Activated naive CD8-positive, alpha-beta T cell treated with anti-CD3 and anti-CD28 coated beads for 36 hours (primary cell): ENCODE results near the gene DDX39B. TPM values are rescaled to one million over a fixed set of nuclear protein-coding genes. Genes with fewer than 3 reads are reported as not detected.
A peak's percentile ranks its signal among the peaks of the same experiment; 100 is the strongest.
"Not testable (repeated sequence)": the region's sequence is repeated elsewhere in the genome, so short reads cannot be mapped to it uniquely, and the experiment has no call there.

Source experiments
- DNase-seq: peaks from one replicate; pipeline ENCODE4 v3.0.0; 2021
- H3K27ac Mint-ChIP-seq: one replicate; pipeline ENCODE4 v1.8.0; 2022; ENCODE audit warnings: mild to moderate bottlenecking, moderate library complexity, mixed read lengths
- H3K27me3 Mint-ChIP-seq: one replicate; pipeline ENCODE4 v1.8.0; 2022; ENCODE audit warnings: mild to moderate bottlenecking, mixed read lengths
- H3K36me3 Mint-ChIP-seq: one replicate; pipeline ENCODE4 v1.8.0; 2021; ENCODE audit warnings: mild to moderate bottlenecking, mixed read lengths
- H3K4me1 Mint-ChIP-seq: one replicate; pipeline ENCODE4 v1.8.0; 2021; ENCODE audit warnings: mixed read lengths
- H3K4me3 Mint-ChIP-seq: one replicate; pipeline ENCODE4 v1.8.0; 2022; ENCODE audit warnings: mild to moderate bottlenecking, moderate library complexity, mixed read lengths
- H3K9me3 Mint-ChIP-seq: one replicate; pipeline ENCODE4 v1.8.0; 2022; ENCODE audit warnings: mixed read lengths
- total RNA-seq, 2 experiments: library from RNA; stranded (reverse); gene quantifications; one replicate each; pipeline ENCODE4 v1.2.3, GENCODE V29; 2021

DDX39B gene
- total RNA-seq, 2 experiments from 2014 or later, result 570 to 580 TPM

DNA sequence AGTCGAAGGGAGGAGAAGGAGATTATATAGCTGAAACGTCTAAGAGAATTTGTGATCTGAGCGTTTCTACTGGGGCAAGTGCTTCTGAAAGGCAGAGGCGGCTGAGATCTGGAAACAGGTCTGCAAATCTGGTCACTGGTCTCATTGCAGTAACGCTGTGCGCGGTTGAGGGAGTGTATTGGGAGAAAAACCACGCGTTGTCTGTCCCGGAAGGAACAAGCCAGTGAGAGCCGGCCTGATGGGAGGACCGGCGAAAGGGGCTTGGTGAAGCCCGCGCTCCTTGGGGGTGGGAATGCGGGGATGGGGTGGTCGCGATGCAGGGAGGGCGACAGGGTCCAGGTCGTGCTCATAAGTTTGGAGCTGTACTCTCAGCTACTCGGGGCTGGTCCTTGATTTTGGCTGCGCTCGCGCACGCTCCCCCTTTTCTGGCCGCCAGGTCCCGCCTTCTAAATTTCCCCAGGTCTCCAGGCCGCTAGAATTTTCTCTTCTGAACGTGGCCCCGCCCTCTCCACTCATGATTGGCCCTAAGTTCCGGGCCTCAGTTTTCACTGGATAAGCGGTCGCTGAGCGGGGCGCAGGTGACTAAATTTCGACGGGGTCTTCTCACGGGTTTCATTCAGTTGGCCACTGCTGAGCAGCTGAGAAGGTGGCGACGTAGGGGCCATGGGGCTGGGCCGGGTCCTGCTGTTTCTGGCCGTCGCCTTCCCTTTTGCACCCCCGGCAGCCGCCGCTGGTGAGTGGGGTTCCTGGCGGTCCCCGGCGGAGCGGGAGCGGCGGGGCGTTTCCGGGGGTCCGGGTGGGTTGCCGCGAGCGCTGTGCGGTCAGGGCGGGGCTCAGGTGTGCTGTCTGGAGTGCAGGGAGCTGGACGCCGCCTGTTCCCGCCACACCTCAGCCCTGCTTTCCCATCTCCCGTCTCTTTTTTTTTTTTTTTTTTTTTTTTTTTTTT is 44.0 kb downstream of the DDX39B start, which contains the start of gene MICB:
TSS of gene MICB (plus strand) at position 615 of the 946 bp plus-strand sequence. CDS start at position 664, 49 bp downstream.
- peak; percentile 86 for DNase-seq
- no peaks in the 10 kb centered on the region for H3K27me3 Mint-ChIP-seq
- peaks cover 52% of the 10 kb centered on the region for H3K4me1 Mint-ChIP-seq
- H3K4me3 Mint-ChIP-seq, result peak within 1 kb of the TSS; percentile 87
- H3K36me3 Mint-ChIP-seq, result peaks cover 15% of the 10 kb centered on the region
- peaks cover 2% of the 10 kb centered on the region for H3K9me3 Mint-ChIP-seq
- peak within 1 kb of the TSS; percentile 84 for H3K27ac Mint-ChIP-seq

- H3K4me3 Mint-ChIP-seq, result peak overlapping the region; percentile 87
- peaks cover 47% of the 10 kb centered on the region for H3K4me1 Mint-ChIP-seq
- peaks cover 15% of the 10 kb centered on the region for H3K36me3 Mint-ChIP-seq
- not testable (repeated sequence) for H3K27me3 Mint-ChIP-seq, H3K9me3 Mint-ChIP-seq
- peak overlapping the region; percentile 84 for H3K27ac Mint-ChIP-seq
- DNase-seq, result peak; percentile 13
Measured at GRCh38 chr6:31496826-31497225, 45.0 kb downstream of the DDX39B start.

GRCh38 chr6:31495580-31495979 is 46.2 kb downstream of the DDX39B start:
- H3K9me3 Mint-ChIP-seq, result peaks cover 2% of the 10 kb centered on the region
- DNase-seq, result no peak
- no peaks in the 10 kb centered on the region for H3K27me3 Mint-ChIP-seq
- H3K36me3 Mint-ChIP-seq, result peaks cover 14% of the 10 kb centered on the region
- peak overlapping the region; percentile 79 for H3K4me3 Mint-ChIP-seq
- peak overlapping the region; percentile 92 for H3K27ac Mint-ChIP-seq
- peaks cover 38% of the 10 kb centered on the region for H3K4me1 Mint-ChIP-seq

GRCh38 chr6:31493875-31494694 is 47.7 kb downstream of the DDX39B start:
- peaks cover 33% of the 10 kb centered on the region for H3K4me1 Mint-ChIP-seq

GRCh38 chr6:31493550-31493874 is 48.3 kb downstream of the DDX39B start:
- H3K4me3 Mint-ChIP-seq, result peak overlapping the region; percentile 79
- not testable (repeated sequence) for H3K36me3 Mint-ChIP-seq, H3K27me3 Mint-ChIP-seq, H3K27ac Mint-ChIP-seq, H3K9me3 Mint-ChIP-seq, DNase-seq
- H3K4me1 Mint-ChIP-seq, result peaks cover 28% of the 10 kb centered on the region

More at GRCh38 chr6:31493875-31494694, 47.7 kb downstream of the DDX39B start:
- H3K9me3 Mint-ChIP-seq, result peaks cover 2% of the 10 kb centered on the region
- peak overlapping the region; percentile 79 for H3K4me3 Mint-ChIP-seq
- H3K27me3 Mint-ChIP-seq, result no peaks in the 10 kb centered on the region
- peaks cover 10% of the 10 kb centered on the region for H3K36me3 Mint-ChIP-seq
- peak; percentile 79 for DNase-seq
- H3K27ac Mint-ChIP-seq, result peak overlapping the region; percentile 92

DNA sequence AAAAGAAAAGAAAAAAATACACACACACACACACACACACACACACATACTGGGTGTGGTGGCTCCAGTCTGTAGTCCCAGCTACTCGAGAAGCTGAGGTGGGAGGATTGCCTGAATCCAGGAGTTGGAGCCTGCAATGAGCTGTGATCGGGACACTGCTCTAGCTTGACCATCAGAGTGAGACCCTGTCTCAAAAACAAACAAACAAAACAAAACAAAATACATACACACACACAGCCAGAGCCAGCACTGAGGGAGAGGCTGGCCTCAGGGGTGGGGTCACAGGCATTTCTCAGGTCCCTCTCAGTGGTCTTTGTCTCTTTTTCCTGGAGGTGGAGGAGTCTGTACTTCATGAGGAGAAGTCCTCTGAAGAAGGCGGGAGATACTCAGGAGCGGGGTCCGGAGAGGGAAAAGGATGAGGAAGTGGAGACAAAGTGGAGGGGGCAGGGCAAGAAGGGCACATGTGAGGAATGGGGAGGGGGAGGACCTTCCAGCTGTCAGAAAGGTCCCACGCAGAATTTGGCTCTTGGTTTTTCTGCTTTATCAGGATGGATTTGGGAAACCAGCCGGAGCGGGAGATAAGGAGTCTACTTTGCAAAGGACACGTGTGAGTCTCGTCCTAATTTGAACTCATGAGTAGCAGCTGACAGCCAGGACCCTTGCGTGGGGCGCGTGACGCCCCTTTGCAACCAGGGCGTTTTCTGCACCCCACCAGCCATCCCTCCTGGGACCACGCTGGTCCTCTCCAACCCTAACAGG is 51.5 kb downstream of the DDX39B start:
- H3K36me3 Mint-ChIP-seq, result peaks cover 2% of the 10 kb centered on the region
- H3K9me3 Mint-ChIP-seq, result no peaks in the 10 kb centered on the region
- H3K4me1 Mint-ChIP-seq, result peaks cover 9% of the 10 kb centered on the region
- DNase-seq, result no peak
- H3K27me3 Mint-ChIP-seq, result no peaks in the 10 kb centered on the region
- H3K4me3 Mint-ChIP-seq, result no peak overlapping the region
- peak overlapping the region; percentile 4 for H3K27ac Mint-ChIP-seq

DNA sequence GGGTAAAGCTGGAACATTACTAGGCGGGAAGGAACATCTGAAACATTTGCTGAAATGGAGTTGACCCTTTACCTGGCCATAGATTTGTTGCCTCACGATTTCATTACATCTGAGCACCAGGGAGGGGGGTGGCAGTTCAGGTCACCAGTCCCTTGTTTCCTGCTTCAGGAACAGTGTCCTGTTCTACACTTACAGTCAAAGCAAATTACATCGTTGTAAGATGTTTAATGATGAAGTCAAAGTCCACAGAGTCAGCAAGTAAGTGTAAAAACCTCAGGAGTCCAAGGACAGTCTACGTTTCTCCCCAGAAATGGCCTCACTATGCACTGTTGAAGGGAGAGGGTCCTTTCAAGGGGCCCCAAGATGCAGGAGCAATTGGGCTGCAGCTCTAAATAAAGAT is 52.7 kb downstream of the DDX39B start:
- Mint-ChIP-seq H3K9me3 (no peaks in the 10 kb centered on the region), H3K4me3 (no peak overlapping the region), H3K4me1 (peaks cover 7% of the 10 kb centered on the region), H3K27me3 (no peaks in the 10 kb centered on the region), H3K27ac (no peak overlapping the region), H3K36me3 (no peaks in the 10 kb centered on the region)
- no peak for DNase-seq

DNA sequence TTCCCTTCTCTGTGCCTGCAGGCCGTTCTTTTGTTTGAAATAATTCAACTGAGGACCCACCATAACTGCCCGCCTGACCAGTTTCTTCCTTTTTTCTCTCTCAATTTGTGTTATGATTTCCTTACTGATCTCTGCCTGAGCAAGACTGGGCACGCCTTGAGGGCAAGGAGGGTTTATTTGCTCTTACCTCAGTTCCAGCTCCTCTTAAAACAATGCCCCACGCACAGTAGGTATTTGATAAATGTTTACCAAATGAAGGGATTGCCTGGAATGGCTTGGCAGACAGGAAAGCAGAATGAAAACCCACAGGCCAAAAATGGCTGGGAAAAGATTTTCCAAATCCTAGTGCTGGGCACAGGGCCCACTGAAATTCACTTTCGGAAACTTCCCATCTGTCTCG is 54.1 kb downstream of the DDX39B start:
- H3K27ac Mint-ChIP-seq, result not testable (repeated sequence)

GRCh38 chr6:31486065-31486837 is 55.6 kb downstream of the DDX39B start:
- H3K4me1 Mint-ChIP-seq, H3K27ac Mint-ChIP-seq, H3K27me3 Mint-ChIP-seq, DNase-seq, H3K36me3 Mint-ChIP-seq, H3K9me3 Mint-ChIP-seq, H3K4me3 Mint-ChIP-seq: not testable (repeated sequence)

More for the DNA sequence above, 54.1 kb downstream of the DDX39B start:
- H3K36me3 Mint-ChIP-seq, H3K27me3 Mint-ChIP-seq, H3K9me3 Mint-ChIP-seq, H3K4me3 Mint-ChIP-seq, H3K4me1 Mint-ChIP-seq, DNase-seq: not testable (repeated sequence)

GRCh38 chr6:31485055-31485454 is 56.7 kb downstream of the DDX39B start:
- Mint-ChIP-seq H3K36me3 (no peaks in the 10 kb centered on the region), H3K27ac (no peak overlapping the region), H3K4me3 (no peak overlapping the region), H3K9me3 (no peaks in the 10 kb centered on the region), H3K4me1 (no peaks in the 10 kb centered on the region), H3K27me3 (no peaks in the 10 kb centered on the region)
- DNase-seq, result no peak

- H3K27me3 Mint-ChIP-seq, result no peaks in the 10 kb centered on the region
- H3K36me3 Mint-ChIP-seq, result no peaks in the 10 kb centered on the region
- no peak overlapping the region for H3K27ac Mint-ChIP-seq
- no peak overlapping the region for H3K4me3 Mint-ChIP-seq
- no peaks in the 10 kb centered on the region for H3K4me1 Mint-ChIP-seq
- H3K9me3 Mint-ChIP-seq, result no peaks in the 10 kb centered on the region
- DNase-seq, result no peak
Measured at GRCh38 chr6:31483392-31483791, 58.4 kb downstream of the DDX39B start.

DNA sequence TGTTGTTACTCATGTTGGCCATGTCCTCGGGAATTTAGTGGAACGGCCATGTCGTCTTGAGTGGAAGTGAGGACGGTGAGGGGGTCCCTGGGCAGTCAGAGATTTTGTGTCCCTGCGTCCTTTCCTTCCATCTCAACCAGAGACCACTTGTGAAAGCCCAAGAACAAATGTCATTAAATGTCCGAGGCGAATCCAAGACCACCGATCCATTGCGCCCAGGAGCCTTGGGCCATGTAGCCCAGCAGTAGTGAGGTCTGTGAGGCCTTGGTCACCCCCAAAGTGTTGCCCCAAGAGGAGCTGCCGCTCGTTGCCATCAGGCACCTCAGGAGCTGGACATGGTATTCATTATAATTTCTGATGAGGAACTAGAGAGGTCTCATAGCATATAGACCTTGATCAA is 61.2 kb downstream of the DDX39B start:
- DNase-seq, result no peak
- no peaks in the 10 kb centered on the region for H3K27me3 Mint-ChIP-seq
- H3K36me3 Mint-ChIP-seq, result no peaks in the 10 kb centered on the region
- no peak overlapping the region for H3K4me3 Mint-ChIP-seq
- H3K4me1 Mint-ChIP-seq, result peaks cover 8% of the 10 kb centered on the region
- H3K9me3 Mint-ChIP-seq, result no peaks in the 10 kb centered on the region
- H3K27ac Mint-ChIP-seq, result no peak overlapping the region
